Keratinocyte (primary cell): ENCODE data around the gene WDR5. TPM values are rescaled to one million over a fixed set of nuclear protein-coding genes. Genes with fewer than 3 reads are reported as not detected.

Experiments used
- DNase-seq: peaks from one replicate; pipeline ENCODE4 v3.0.0-alpha.2; 2011; ENCODE audit warnings: low read depth, missing footprints, low spot score
- FAIRE-seq: peaks from 2 replicates; lab custom pipeline; 2011; peaks lifted over from hg19 to GRCh38; lab: Jason Lieb, UNC
- H2AFZ ChIP-seq: 2 replicates; pipeline ENCODE4 v1.6.0; 2012; ENCODE audit warnings: low read length, control low read depth, inconsistent platforms; ENCODE audit not compliant: control insufficient read depth
- H3K27ac ChIP-seq: 2 replicates; pipeline ENCODE4 v1.5.1; 2011; ENCODE audit warnings: low read length; ENCODE audit not compliant: control insufficient read depth, insufficient read depth
- H3K27me3 ChIP-seq: 3 replicates; pipeline ENCODE4 v1.6.0; 2011; ENCODE audit warnings: low read length; ENCODE audit not compliant: control insufficient read depth, insufficient read depth; ENCODE audit errors: extremely low read depth
- H3K36me3 ChIP-seq, 2 experiments: 2 replicates in 1 of 2; 3 replicates in 1 of 2; pipeline ENCODE4 v1.5.1; 2011; ENCODE audit warnings: low read length in 2 of 2, mild to moderate bottlenecking in 1 of 2; ENCODE audit not compliant: control insufficient read depth in 2 of 2, insufficient read depth in 2 of 2; ENCODE audit errors: extremely low read depth in 1 of 2
- H3K4me1 ChIP-seq: 3 replicates; pipeline ENCODE4 v1.5.1; 2011; ENCODE audit warnings: low read length; ENCODE audit not compliant: control insufficient read depth, insufficient read depth; ENCODE audit errors: extremely low read depth
- H3K4me2 ChIP-seq: 3 replicates; pipeline ENCODE4 v1.6.0; 2011; ENCODE audit warnings: low read depth, low read length; ENCODE audit not compliant: control insufficient read depth, insufficient read depth; ENCODE audit errors: extremely low read depth
- H3K4me3 ChIP-seq, 3 experiments: fragments of 200-600 bp in 1 of 3; sonication (generic) in 1 of 3; 2 replicates in 2 of 3; 3 replicates in 1 of 3; pipeline ENCODE4 v1.5.1; 2011 to 2016; ENCODE audit warnings: low read length in 3 of 3, mild to moderate bottlenecking in 3 of 3, control low read depth in 2 of 3, inconsistent platforms in 1 of 3, low read depth in 1 of 3, mixed read lengths in 1 of 3, mixed run types in 1 of 3, moderate library complexity in 1 of 3; ENCODE audit not compliant: control insufficient read depth in 2 of 3, insufficient read depth in 2 of 3; ENCODE audit errors: extremely low read depth in 1 of 3
- H3K79me2 ChIP-seq: 2 replicates; pipeline ENCODE4 v1.6.0; 2012; ENCODE audit warnings: low read length; ENCODE audit not compliant: control insufficient read depth, insufficient read depth
- H3K9ac ChIP-seq: 3 replicates; pipeline ENCODE4 v1.6.0; 2011; ENCODE audit warnings: low read length; ENCODE audit not compliant: control insufficient read depth, insufficient read depth; ENCODE audit errors: extremely low read depth
- H3K9me1 ChIP-seq: 3 replicates; pipeline ENCODE4 v1.6.0; 2011; ENCODE audit warnings: low read length; ENCODE audit not compliant: control insufficient read depth, insufficient read depth; ENCODE audit errors: extremely low read depth
- H3K9me3 ChIP-seq: 2 replicates; pipeline ENCODE4 v1.5.1; 2012; ENCODE audit warnings: low read depth, low read length; ENCODE audit not compliant: control insufficient read depth
- H4K20me1 ChIP-seq: 3 replicates; pipeline ENCODE4 v1.6.0; 2011; ENCODE audit warnings: low read length; ENCODE audit not compliant: control insufficient read depth, insufficient read depth; ENCODE audit errors: extremely low read depth
- EZH2 ChIP-seq: IDR thresholded peaks from one replicate; pipeline ENCODE4 v1.6.1; 2012; ENCODE audit warnings: inconsistent platforms, mild to moderate bottlenecking, low read length, moderate library complexity
- dilution Hi-C: fragments of 300-500 bp; cut with MboI; formaldehyde crosslinking; loops from one replicate; pipeline ENCODE4 v1.7.0; 2020; ENCODE audit warnings: low sequenced_read_pairs; ENCODE audit not compliant: extremely low pct_ligation_motif_present
- polyA plus RNA-seq, 5 experiments: library from polyadenylated mRNA; depleted of rRNA in 3 of 5; stranded (reverse) in 3 of 5; stranded (forward) in 1 of 5; unstranded in 1 of 5; fragments of >200 nt; gene quantifications; 1 replicate in 1 of 5; 2 replicates in 3 of 5; 3 replicates in 1 of 5; pipeline versions ENCODE4 v1.2.1 to v1.2.3, GENCODE V29; 2011 to 2012; ENCODE audit warnings: missing spikeins in 2 of 5, low read depth in 1 of 5, low replicate concordance in 1 of 5
- TF ChIP-seq, protein P1 (sequence below), 3 experiments: IDR thresholded peaks in 1 of 3; conservative IDR thresholded peaks in 1 of 3; optimal IDR thresholded peaks in 1 of 3; 2 replicates in 2 of 3; 3 replicates in 1 of 3; pipeline versions ENCODE3 to v1.5.1; 2011; ENCODE audit warnings: low read length in 3 of 3, mild to moderate bottlenecking in 3 of 3, moderate library complexity in 2 of 3, control low read depth in 1 of 3, inconsistent platforms in 1 of 3; ENCODE audit not compliant: insufficient read depth in 2 of 3; ENCODE audit errors: extremely low read depth in 1 of 3

WDR5 gene
- polyA plus RNA-seq, 1 donor (not counting 4 experiments of a cell fraction or from before 2014, with no cell fraction given) = 31.2 TPM

DNA sequence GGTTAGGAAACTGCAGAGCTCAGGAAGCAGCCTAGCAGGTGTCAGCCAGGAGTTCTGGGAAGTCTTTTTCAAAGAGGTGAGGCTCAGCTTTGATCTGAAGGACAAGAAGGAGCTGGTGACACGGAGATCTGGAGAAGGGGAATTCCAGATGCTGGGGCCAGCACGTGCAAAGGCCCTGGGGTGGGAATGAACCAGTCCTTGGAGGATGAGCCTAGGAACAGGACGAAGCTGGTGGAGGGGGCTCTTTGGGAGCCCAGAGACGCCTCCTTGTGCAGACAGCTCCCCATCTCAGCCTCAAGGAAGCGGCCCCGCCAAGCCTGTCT lies 43.7 kb downstream of the WDR5 start:
- Histone ChIP-seq H3K4me3 (no peak overlapping the region), H3K27ac (no peak overlapping the region), H3K9me1 (no peaks in the 10 kb centered on the region), H3K9ac (no peak overlapping the region), H3K79me2 (no peaks in the 10 kb centered on the region), H3K9me3 (no peaks in the 10 kb centered on the region), H3K27me3 (peaks cover 20% of the 10 kb centered on the region), H3K4me1 (peaks cover 3% of the 10 kb centered on the region), H3K36me3 (no peaks in the 10 kb centered on the region), H2AFZ (no peak overlapping the region), H4K20me1 (no peaks in the 10 kb centered on the region), H3K4me2 (no peak overlapping the region)
- no peak for FAIRE-seq
- TF ChIP-seq EZH2 = no peak
- TF ChIP-seq, protein P1, sequence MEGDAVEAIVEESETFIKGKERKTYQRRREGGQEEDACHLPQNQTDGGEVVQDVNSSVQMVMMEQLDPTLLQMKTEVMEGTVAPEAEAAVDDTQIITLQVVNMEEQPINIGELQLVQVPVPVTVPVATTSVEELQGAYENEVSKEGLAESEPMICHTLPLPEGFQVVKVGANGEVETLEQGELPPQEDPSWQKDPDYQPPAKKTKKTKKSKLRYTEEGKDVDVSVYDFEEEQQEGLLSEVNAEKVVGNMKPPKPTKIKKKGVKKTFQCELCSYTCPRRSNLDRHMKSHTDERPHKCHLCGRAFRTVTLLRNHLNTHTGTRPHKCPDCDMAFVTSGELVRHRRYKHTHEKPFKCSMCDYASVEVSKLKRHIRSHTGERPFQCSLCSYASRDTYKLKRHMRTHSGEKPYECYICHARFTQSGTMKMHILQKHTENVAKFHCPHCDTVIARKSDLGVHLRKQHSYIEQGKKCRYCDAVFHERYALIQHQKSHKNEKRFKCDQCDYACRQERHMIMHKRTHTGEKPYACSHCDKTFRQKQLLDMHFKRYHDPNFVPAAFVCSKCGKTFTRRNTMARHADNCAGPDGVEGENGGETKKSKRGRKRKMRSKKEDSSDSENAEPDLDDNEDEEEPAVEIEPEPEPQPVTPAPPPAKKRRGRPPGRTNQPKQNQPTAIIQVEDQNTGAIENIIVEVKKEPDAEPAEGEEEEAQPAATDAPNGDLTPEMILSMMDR (optimal IDR thresholded peaks at IDR 0.05 in 1 of 3, IDR thresholded peaks at IDR 0.05 in 1 of 3, conservative IDR thresholded peaks at IDR 0.05 in 1 of 3; ENCODE audit: extremely low read depth in 1 of 3, insufficient read depth in 2 of 3, low read length in 3 of 3) = no peak
- dilution Hi-C loops = no loop called here
- no peak for DNase-seq

DNA sequence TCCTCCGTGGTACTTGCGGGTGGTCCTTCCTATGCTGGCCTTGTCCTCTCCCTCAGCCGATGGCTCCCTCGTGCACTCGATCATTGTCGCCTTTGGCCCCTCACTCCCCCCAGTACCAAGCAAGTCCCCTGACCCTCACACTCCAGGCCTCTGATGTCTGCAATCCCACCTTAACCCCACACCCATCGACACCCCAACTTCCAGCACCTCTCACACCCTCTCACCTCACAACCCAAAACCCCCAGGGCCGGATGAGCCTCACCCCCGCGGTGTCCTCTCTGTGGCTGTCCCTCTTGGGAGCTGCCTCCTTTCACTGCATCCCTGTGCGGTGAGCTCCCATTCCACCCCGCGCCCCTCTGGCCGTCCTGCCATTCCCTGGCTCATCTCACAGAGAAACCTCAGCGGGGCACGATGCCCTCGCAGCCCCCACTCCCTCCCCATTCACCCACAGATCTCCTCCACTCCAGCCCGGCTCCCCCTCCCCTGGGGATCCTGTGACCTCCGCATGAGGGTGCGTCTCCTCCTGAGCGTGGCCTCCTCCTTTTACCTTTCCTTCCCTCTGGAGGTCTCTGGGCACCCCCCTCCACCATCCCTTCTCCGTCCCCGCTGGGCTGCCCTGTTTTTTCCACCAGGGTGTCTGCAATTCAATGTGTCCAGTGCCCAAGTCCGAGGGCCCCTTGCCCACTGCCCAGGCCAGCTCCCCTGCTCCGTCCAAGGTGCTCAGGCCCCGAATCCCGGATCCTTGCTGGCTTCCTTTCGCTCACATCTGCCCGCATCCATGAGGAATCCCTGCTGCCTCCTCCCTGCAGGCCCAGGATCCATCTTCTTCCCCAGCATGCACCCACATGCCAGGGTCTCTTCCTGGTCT lies 44.3 kb downstream of the WDR5 start:
- Histone ChIP-seq H3K4me2 (no peak overlapping the region), H3K9me3 (no peaks in the 10 kb centered on the region), H3K4me3 (no peak overlapping the region), H3K79me2 (no peaks in the 10 kb centered on the region), H3K9me1 (no peaks in the 10 kb centered on the region), H3K27ac (no peak overlapping the region), H3K27me3 (peaks cover 16% of the 10 kb centered on the region), H3K4me1 (no peaks in the 10 kb centered on the region), H2AFZ (no peak overlapping the region), H4K20me1 (no peaks in the 10 kb centered on the region), H3K36me3 (no peaks in the 10 kb centered on the region), H3K9ac (no peak overlapping the region)
- no peak for TF ChIP-seq EZH2
- TF ChIP-seq, protein P1 (optimal IDR thresholded peaks at IDR 0.05 in 1 of 3, IDR thresholded peaks at IDR 0.05 in 1 of 3, conservative IDR thresholded peaks at IDR 0.05 in 1 of 3; ENCODE audit: extremely low read depth in 1 of 3, insufficient read depth in 2 of 3, low read length in 3 of 3) = no peak
- DNase-seq (no peak), FAIRE-seq (no peak)
- dilution Hi-C loops = no loop called here
